Tibial nerve (tissue), 4 donors: ENCODE results near the gene SEC16B. TPM values are rescaled to one million over a fixed set of nuclear protein-coding genes. Genes with fewer than 3 reads are reported as not detected.

ENCODE experiments used
- DNase-seq, 2 donors: peaks; one replicate each; pipeline ENCODE4 v3.0.0-alpha.2; 2019; ENCODE audit warnings: low spot score in 2 of 2
- H3K27ac ChIP-seq, 4 donors: fragments of 200-600 bp; sonication (generic) in 3 of 4; one replicate each; pipeline ENCODE4 v1.5.1; 2017 to 2019; ENCODE audit warnings: mild to moderate bottlenecking in 1 of 4
- H3K27me3 ChIP-seq, 2 donors: fragments of 200-600 bp; sonication (generic) in 1 of 2; one replicate each; pipeline versions ENCODE4 v1.5.1 to v1.6.0; 2017 to 2019
- H3K36me3 ChIP-seq, 3 donors: fragments of 200-600 bp; sonication (generic); one replicate each; pipeline ENCODE4 v1.5.1; 2018 to 2019
- H3K4me1 ChIP-seq, 4 donors: fragments of 200-600 bp; sonication (generic) in 3 of 4; one replicate each; pipeline ENCODE4 v1.5.1; 2017 to 2019
- H3K4me3 ChIP-seq, 4 donors: fragments of 200-600 bp; sonication (generic) in 3 of 4; one replicate each; pipeline ENCODE4 v1.5.1; 2017 to 2019; ENCODE audit warnings: mild to moderate bottlenecking in 1 of 4, moderate library complexity in 1 of 4
- H3K9me3 ChIP-seq, 4 donors: fragments of 200-600 bp; sonication (generic) in 3 of 4; one replicate each; pipeline ENCODE4 v1.5.1; 2017 to 2019
- EP300 ChIP-seq, 2 donors: sonication (generic); formaldehyde crosslinking; IDR thresholded peaks; one replicate each; pipeline ENCODE4 v1.6.1; 2017; ENCODE audit warnings: antibody characterized with exemption in 2 of 2, mild to moderate bottlenecking in 1 of 2
- POLR2A ChIP-seq, 2 donors: fragments of 450-650 bp; IDR thresholded peaks; one replicate each; pipeline ENCODE4 v1.6.1; 2017; ENCODE audit warnings: antibody characterized with exemption in 2 of 2, mild to moderate bottlenecking in 2 of 2, moderate library complexity in 2 of 2
- WGBS, 2 donors: methylation state at CpG; one replicate each; pipeline ENCODE4 v1.1.5; 2018; 5-methylcytosine and 5-hydroxymethylcytosine counted together
- total RNA-seq, 4 donors: library from RNA; depleted of rRNA; stranded (reverse); fragments of >200 nt; gene quantifications; one replicate each; pipeline ENCODE4 v1.1.0, GENCODE V29; 2016
- TF ChIP-seq, protein P1 (sequence below), 5 experiments: fragments of 200-600 bp in 3 of 5; fragments of 450-650 bp in 2 of 5; sonication (generic) in 3 of 5; IDR thresholded peaks; one replicate each; pipeline ENCODE4 v1.5.1; 2016 to 2019; ENCODE audit warnings: antibody characterized with exemption in 5 of 5, mild to moderate bottlenecking in 3 of 5, moderate library complexity in 2 of 5

Gene SEC16B
- total RNA-seq, 4 donors from 2014 or later, result 10.5 to 21.6 (median 15.4) TPM

DNA sequence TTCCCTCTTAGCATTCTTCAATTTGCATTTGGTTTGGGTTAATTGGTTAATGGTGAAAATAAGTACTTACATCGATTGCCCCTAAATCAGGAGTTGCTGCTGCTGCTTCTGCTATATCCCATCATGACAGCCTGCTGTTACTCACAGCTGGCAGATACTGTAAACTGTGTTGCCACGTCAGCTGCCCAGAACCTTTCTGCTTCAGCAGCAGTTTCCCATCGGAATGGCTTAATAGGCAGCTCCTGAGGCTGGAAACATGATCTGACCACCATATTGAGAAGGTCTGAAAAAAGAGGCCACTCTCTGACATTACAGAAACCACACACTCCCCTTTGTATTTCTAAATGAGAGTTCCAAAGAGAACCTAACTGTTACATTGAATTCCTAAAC, 14.3 kb upstream of the SEC16B start:
- peak overlapping the region in 2 of 4 donors; percentile 47 to 61 for H3K27ac ChIP-seq
- peak in 1 of 2 donors; percentile 62 for DNase-seq
- peaks cover 0 to 3% (median 0%) of the 10 kb centered on the region in 4 donors for H3K9me3 ChIP-seq
- TF ChIP-seq POLR2A (IDR thresholded peaks at IDR 0.05) (no peak), EP300 (IDR thresholded peaks at IDR 0.05) (peak in 1 of 2 donors; percentile 98)
- peaks cover 0 to 28% (median 3%) of the 10 kb centered on the region in 4 donors for H3K4me1 ChIP-seq
- no peaks in the 10 kb centered on the region for H3K36me3 ChIP-seq
- H3K4me3 ChIP-seq, result peak overlapping the region in 1 of 4 donors; percentile 34
- H3K27me3 ChIP-seq, result no peaks in the 10 kb centered on the region
- 20 to 23% methylated on average over 3 of the region's 3 CpGs for WGBS, 2 donors

DNA sequence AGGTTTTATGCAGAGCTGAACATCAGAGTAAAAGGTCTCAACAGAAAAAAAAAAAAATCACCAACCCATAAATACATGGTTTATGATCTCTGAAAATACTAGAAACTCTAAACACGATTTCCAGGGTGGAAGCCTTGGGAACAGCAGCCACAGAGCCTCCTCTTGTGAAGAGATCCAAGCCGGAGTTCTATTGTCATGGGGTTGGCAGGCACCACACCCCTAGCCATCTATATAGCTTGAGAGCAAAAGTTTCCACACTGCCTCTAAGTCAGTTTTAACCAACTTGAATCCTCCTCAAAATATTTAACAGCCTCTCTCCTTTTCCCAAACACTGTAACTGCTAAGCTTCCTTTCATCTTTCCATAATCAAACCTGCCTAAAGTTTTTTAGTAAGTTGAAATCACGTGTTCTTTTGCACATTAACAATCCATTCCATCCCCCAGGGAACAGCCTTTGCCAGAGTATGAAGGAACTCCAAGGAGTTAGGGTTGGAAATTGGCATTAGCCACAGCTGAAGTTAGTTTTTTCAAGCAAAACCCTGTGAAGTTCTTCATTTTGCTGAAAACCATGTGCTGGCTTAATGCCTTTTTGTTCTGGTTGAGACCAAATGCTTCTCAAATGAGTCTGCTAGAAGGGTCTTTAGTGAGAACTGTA, 13.8 kb upstream of the SEC16B start:
- TF ChIP-seq EP300 (IDR thresholded peaks at IDR 0.05) (no peak), POLR2A (IDR thresholded peaks at IDR 0.05) (no peak)
- TF ChIP-seq, protein P1, sequence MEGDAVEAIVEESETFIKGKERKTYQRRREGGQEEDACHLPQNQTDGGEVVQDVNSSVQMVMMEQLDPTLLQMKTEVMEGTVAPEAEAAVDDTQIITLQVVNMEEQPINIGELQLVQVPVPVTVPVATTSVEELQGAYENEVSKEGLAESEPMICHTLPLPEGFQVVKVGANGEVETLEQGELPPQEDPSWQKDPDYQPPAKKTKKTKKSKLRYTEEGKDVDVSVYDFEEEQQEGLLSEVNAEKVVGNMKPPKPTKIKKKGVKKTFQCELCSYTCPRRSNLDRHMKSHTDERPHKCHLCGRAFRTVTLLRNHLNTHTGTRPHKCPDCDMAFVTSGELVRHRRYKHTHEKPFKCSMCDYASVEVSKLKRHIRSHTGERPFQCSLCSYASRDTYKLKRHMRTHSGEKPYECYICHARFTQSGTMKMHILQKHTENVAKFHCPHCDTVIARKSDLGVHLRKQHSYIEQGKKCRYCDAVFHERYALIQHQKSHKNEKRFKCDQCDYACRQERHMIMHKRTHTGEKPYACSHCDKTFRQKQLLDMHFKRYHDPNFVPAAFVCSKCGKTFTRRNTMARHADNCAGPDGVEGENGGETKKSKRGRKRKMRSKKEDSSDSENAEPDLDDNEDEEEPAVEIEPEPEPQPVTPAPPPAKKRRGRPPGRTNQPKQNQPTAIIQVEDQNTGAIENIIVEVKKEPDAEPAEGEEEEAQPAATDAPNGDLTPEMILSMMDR (IDR thresholded peaks at IDR 0.05), result no peak
- no peaks in the 10 kb centered on the region for H3K27me3 ChIP-seq
- peak overlapping the region in 3 of 4 donors; percentile 13 to 61 (median 47) for H3K27ac ChIP-seq
- peak overlapping the region in 2 of 4 donors; percentile 0 to 34 for H3K4me3 ChIP-seq
- no peaks in the 10 kb centered on the region for H3K36me3 ChIP-seq
- 19 to 27% methylated on average over 3 of the region's 3 CpGs for WGBS, 2 donors
- peak in 1 of 2 donors; percentile 20 for DNase-seq
- no peaks in the 10 kb centered on the region for H3K9me3 ChIP-seq
- peaks cover 0 to 28% (median 3%) of the 10 kb centered on the region in 4 donors for H3K4me1 ChIP-seq

DNA sequence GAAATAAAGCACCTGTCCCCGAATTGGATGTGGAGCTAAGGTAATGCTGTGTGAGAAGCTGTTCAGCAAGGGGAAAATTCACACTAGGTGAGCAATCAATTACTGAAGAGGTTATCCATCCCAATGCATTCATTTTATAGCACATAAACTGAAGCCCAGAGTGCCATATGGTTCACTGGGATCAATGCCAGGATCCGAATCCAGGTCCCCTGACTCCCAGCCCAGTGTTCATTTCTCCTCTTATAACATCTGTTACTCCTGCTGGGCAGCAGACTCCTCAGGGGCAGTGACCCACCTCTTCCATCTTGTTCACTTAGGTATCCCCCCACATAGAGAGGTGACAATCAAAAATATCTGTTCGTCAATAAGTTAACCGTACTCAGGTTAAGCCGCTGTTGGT, 13.2 kb upstream of the SEC16B start:
- Histone ChIP-seq H3K4me3 (peak overlapping the region in 1 of 4 donors; percentile 34), H3K4me1 (peaks cover 0 to 28% (median 3%) of the 10 kb centered on the region in 4 donors), H3K27me3 (no peaks in the 10 kb centered on the region), H3K27ac (peak overlapping the region in 3 of 4 donors; percentile 13 to 61 (median 47)), H3K36me3 (no peaks in the 10 kb centered on the region), H3K9me3 (no peaks in the 10 kb centered on the region)
- TF ChIP-seq EP300 (IDR thresholded peaks at IDR 0.05), result no peak
- TF ChIP-seq, protein P1 (IDR thresholded peaks at IDR 0.05), result no peak
- no peak for TF ChIP-seq POLR2A (IDR thresholded peaks at IDR 0.05)
- DNase-seq, result no peak
- 85 to 87% methylated on average over 5 of the region's 5 CpGs for WGBS, 2 donors

DNA sequence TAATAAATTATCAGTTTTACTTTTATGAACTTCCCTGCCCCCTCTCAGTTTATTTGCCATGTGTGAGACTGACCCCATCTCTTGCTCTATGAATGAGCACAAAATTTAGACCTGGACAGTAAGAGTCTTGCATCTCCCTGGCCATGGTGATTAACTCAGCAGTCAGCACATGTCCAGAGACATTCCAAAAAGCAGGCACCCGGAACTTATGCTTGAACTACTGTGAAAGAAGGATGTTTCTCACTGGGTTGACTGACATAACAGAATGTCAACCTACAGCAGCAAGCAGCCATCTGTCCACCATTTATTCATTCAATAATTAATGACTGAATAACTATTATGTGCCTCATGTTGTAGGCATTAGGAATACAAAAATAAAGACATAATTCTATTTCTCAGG, 11.3 kb upstream of the SEC16B start:
- DNase-seq, result no peak
- H3K4me1 ChIP-seq, result peaks cover 0 to 28% (median 3%) of the 10 kb centered on the region in 4 donors
- TF ChIP-seq, protein P1 (IDR thresholded peaks at IDR 0.05), result no peak
- TF ChIP-seq EP300 (IDR thresholded peaks at IDR 0.05) (no peak), POLR2A (IDR thresholded peaks at IDR 0.05) (no peak)
- H3K27ac ChIP-seq, result no peak overlapping the region
- WGBS, 2 donors, result 85 to 86% methylated on average over 1 of the region's 1 CpG
- peaks cover 0 to 4% (median 0%) of the 10 kb centered on the region in 3 donors for H3K36me3 ChIP-seq
- no peak overlapping the region for H3K4me3 ChIP-seq
- H3K27me3 ChIP-seq, result no peaks in the 10 kb centered on the region
- no peaks in the 10 kb centered on the region for H3K9me3 ChIP-seq

DNA sequence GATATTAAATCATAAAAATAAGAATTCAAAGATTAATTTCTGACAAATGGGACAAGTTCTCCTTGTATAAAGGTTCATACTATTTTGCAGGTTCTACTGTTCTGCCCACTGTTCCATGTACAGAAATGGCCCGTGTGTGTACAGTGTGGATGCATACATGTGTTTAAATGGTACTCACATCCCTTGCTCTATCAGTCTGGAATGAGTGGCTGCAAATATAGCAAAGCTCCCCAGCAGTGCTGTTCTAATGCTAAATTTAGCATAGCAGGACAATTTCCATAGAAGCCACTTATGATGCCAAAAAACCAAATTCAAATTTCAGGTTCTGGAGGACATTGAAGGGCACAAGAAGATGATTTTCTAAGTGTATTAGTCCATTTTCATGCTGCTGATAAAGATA, 9.4 kb upstream of the SEC16B start:
- Histone ChIP-seq H3K9me3 (no peaks in the 10 kb centered on the region), H3K27me3 (no peaks in the 10 kb centered on the region), H3K27ac (no peak overlapping the region), H3K36me3 (peaks cover 0 to 10% (median 0%) of the 10 kb centered on the region in 3 donors), H3K4me3 (no peak overlapping the region), H3K4me1 (peaks cover 0 to 21% (median 3%) of the 10 kb centered on the region in 4 donors)
- 83 to 100% methylated on average over 1 of the region's 1 CpG for WGBS, 2 donors
- no peak for TF ChIP-seq EP300 (IDR thresholded peaks at IDR 0.05)
- TF ChIP-seq, protein P1 (IDR thresholded peaks at IDR 0.05), result no peak
- TF ChIP-seq POLR2A (IDR thresholded peaks at IDR 0.05), result no peak
- DNase-seq, result no peak
